Uterus (tissue), 4 donors: ENCODE data around the gene RTCB. TPM values are rescaled to one million over a fixed set of nuclear protein-coding genes. Genes with fewer than 3 reads are reported as not detected.

Experiments used
- DNase-seq, 2 donors: peaks; one replicate each; pipeline ENCODE4 v3.0.0-alpha.2; 2019 to 2020
- H3K27ac ChIP-seq, 2 donors: fragments of 200-600 bp; sonication (generic); 1 replicate in 1 of 2; 2 replicates in 1 of 2; pipeline ENCODE4 v1.5.1; 2016 to 2018
- H3K27me3 ChIP-seq, 2 donors: fragments of 200-600 bp; sonication (generic); one replicate each; pipeline ENCODE4 v1.5.1; 2018 to 2019; ENCODE audit warnings: control low read depth in 1 of 2
- H3K36me3 ChIP-seq, 2 donors: fragments of 200-600 bp; sonication (generic); one replicate each; pipeline ENCODE4 v1.5.1; 2019; ENCODE audit warnings: control low read depth in 1 of 2
- H3K4me1 ChIP-seq, 2 donors: fragments of 200-600 bp; sonication (generic); one replicate each; pipeline ENCODE4 v1.5.1; 2018 to 2019; ENCODE audit warnings: control low read depth in 1 of 2
- H3K4me3 ChIP-seq, 2 donors: fragments of 200-600 bp; sonication (generic); 1 replicate in 1 of 2; 2 replicates in 1 of 2; pipeline ENCODE4 v1.5.1; 2018 to 2019; ENCODE audit warnings: mild to moderate bottlenecking in 1 of 2
- H3K9me3 ChIP-seq, 2 donors: fragments of 200-600 bp; sonication (generic); one replicate each; pipeline ENCODE4 v1.5.1; 2019; ENCODE audit warnings: control low read depth in 1 of 2
- CTCF ChIP-seq, 4 experiments: fragments of 200-600 bp in 2 of 4; fragments of 450-650 bp in 2 of 4; sonication (generic) in 2 of 4; IDR thresholded peaks; one replicate each; pipeline ENCODE4 v1.5.1; 2016 to 2019; ENCODE audit warnings: antibody characterized with exemption in 4 of 4, mild to moderate bottlenecking in 2 of 4, moderate library complexity in 1 of 4
- POLR2A ChIP-seq, 2 donors: fragments of 450-650 bp; IDR thresholded peaks; one replicate each; pipeline ENCODE4 v1.6.1; 2016; ENCODE audit warnings: antibody characterized with exemption in 2 of 2, mild to moderate bottlenecking in 1 of 2, moderate library complexity in 1 of 2
- intact Hi-C: fragments of 100-400 bp; cut with DNase I; formaldehyde crosslinking; loops from one replicate; pipeline ENCODE4 v1.15.1; 2023; ENCODE audit warnings: low total_unique reads
- total RNA-seq, 4 donors: library from RNA; depleted of rRNA in 3 of 4; stranded (reverse); fragments of >200 nt in 3 of 4; gene quantifications; one replicate each; pipeline versions ENCODE4 v1.1.0 to v1.2.4, GENCODE V29; 2014 to 2023
- donor health status: DM: yes; HTN: yes; CAD: no.

The RTCB gene
- total RNA-seq, 4 donors from 2014 or later = 57.2 to 118 (median 91.1) TPM

- no peaks in the 10 kb centered on the region for H3K36me3 ChIP-seq
- H3K27me3 ChIP-seq = no peaks in the 10 kb centered on the region
- no peaks in the 10 kb centered on the region for H3K9me3 ChIP-seq
- intact Hi-C loops = no loop called here
- TF ChIP-seq POLR2A (IDR thresholded peaks at IDR 0.05) (no peak), CTCF (IDR thresholded peaks at IDR 0.05) (no peak)
- H3K4me1 ChIP-seq = no peaks in the 10 kb centered on the region
- DNase-seq = no peak
- peak overlapping the region in 1 of 2 donors; percentile 59 for H3K4me3 ChIP-seq
- no peak overlapping the region for H3K27ac ChIP-seq
Measured at GRCh38 chr22:32410459-32410858, 1.6 kb downstream of the RTCB start.

DNA sequence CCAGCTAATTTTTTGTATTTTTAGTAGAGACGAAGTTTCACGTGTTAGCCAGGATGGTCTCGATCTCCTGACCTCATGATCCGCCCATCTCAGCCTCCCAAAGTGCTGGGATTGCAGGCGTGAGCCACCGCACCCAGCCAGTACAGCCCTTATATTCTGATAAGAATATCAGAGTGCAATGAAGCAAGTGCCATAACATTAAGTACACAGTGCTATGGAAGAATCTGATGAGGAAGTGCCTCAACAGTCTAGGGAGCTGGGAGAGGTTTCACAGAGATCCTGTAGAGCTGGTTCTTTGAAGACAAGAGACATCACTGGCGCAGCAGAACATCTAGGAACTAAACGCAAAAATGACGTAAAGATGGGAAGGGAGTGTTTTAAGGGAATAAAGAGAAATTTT, 2.1 kb downstream of the RTCB start:
- Histone ChIP-seq H3K27ac (no peak overlapping the region), H3K4me3 (no peak overlapping the region), H3K36me3 (no peaks in the 10 kb centered on the region), H3K27me3 (no peaks in the 10 kb centered on the region), H3K9me3 (no peaks in the 10 kb centered on the region), H3K4me1 (no peaks in the 10 kb centered on the region)
- intact Hi-C loops = no loop called here
- DNase-seq = no peak
- no peak for TF ChIP-seq POLR2A (IDR thresholded peaks at IDR 0.05)
- no peak for TF ChIP-seq CTCF (IDR thresholded peaks at IDR 0.05)

DNA sequence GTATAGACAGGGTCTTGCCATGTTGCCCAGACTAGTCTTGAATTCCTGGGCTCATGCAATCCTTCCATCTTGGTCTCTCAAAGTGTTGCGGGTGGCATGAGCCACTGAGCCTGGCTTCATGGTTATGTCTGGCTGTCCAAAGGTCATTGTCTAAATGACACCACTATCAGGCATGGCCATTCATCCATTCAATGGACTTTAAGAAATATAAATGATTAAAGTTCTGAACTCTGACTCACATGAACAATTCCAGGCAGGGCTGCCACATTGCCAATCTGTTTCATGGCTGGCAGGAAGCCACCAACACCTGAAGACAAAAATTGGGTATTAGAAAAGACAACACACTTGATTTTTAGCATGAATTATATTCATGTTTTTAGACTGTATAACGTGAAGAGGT, 4.1 kb downstream of the RTCB start:
- Histone ChIP-seq H3K9me3 (no peaks in the 10 kb centered on the region), H3K4me3 (no peak overlapping the region), H3K27me3 (no peaks in the 10 kb centered on the region), H3K36me3 (no peaks in the 10 kb centered on the region), H3K27ac (no peak overlapping the region), H3K4me1 (no peaks in the 10 kb centered on the region)
- DNase-seq = no peak
- intact Hi-C loops = no loop called here
- no peak for TF ChIP-seq POLR2A (IDR thresholded peaks at IDR 0.05)
- TF ChIP-seq CTCF (IDR thresholded peaks at IDR 0.05) = no peak

DNA sequence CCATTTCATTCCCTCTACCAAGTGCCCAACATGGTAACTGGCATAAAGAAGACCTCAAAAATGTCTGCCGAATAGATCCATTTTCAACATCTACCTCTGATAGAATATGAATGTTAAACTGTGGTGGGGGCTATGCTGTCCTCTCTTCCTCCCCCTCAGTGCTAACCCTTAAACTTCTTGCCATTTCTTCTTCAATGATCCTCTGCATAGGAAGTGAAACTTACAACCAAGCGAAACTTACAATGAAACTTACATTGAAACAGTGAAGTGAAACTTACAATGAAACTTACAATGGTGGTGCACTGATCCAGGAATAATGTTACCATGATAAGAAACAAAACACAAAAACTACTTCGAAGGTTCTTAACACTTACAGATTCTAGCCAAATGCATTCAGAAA, 4.7 kb downstream of the RTCB start:
- Histone ChIP-seq H3K9me3 (no peaks in the 10 kb centered on the region), H3K27ac (no peak overlapping the region), H3K27me3 (no peaks in the 10 kb centered on the region), H3K4me1 (no peaks in the 10 kb centered on the region), H3K36me3 (no peaks in the 10 kb centered on the region), H3K4me3 (no peak overlapping the region)
- no peak for DNase-seq
- intact Hi-C loops = no loop called here
- TF ChIP-seq POLR2A (IDR thresholded peaks at IDR 0.05) (no peak), CTCF (IDR thresholded peaks at IDR 0.05) (no peak)

DNA sequence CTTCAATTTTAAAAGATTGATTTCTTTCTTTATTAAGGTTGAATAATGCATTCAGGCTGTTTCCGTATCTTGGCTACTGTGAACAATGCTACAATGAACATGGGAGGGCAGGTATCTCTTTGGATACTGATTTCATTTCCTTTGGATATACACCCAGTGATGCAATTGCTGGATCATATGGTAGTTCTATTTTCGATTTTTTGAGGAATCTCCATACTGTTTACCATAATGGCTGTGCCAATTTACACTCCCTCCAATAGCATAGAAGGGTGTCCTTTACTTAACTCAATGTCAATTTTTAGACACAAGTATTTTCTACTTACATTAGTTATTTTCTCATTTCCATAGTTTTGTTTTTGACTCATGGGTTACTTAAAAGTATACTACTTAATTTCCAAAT, 8.0 kb downstream of the RTCB start:
- TF ChIP-seq POLR2A (IDR thresholded peaks at IDR 0.05) (no peak), CTCF (IDR thresholded peaks at IDR 0.05) (no peak)
- Histone ChIP-seq H3K4me3 (no peak overlapping the region), H3K4me1 (no peaks in the 10 kb centered on the region), H3K27me3 (no peaks in the 10 kb centered on the region), H3K27ac (no peak overlapping the region), H3K9me3 (no peaks in the 10 kb centered on the region), H3K36me3 (no peaks in the 10 kb centered on the region)
- intact Hi-C loops = no loop called here
- DNase-seq = no peak
